Neural cell (in vitro differentiated cells): ENCODE measurements around the gene CHEK1. TPM values are rescaled to one million over a fixed set of nuclear protein-coding genes. Genes with fewer than 3 reads are reported as not detected.

Experiments
- H2AFZ ChIP-seq: fragments of 200-600, 300-800 bp; sonication (generic), shearing (Covaris generic); 2 replicates; pipeline ENCODE4 v1.6.0; 2014; ENCODE audit warnings: low read depth, mild to moderate bottlenecking, antibody characterized with exemption, low read length, moderate library complexity
- H3F3A ChIP-seq: fragments of 200-600 bp; shearing (Covaris generic); 2 replicates; pipeline ENCODE4 v1.6.1; 2016; ENCODE audit warnings: mild to moderate bottlenecking, moderate library complexity, mixed read lengths, antibody characterized with exemption, low read length; ENCODE audit not compliant: insufficient read depth, poor library complexity, severe bottlenecking
- H3K27ac ChIP-seq: fragments of 200-600, 300-800 bp; sonication (generic), shearing (Covaris generic); 2 replicates; pipeline ENCODE4 v1.5.1; 2014; ENCODE audit warnings: mild to moderate bottlenecking, low read length, moderate library complexity
- H3K27me3 ChIP-seq: fragments of 300-800, 200-600 bp; sonication (generic), shearing (Covaris generic); 2 replicates; pipeline ENCODE4 v1.6.0; 2014; ENCODE audit warnings: mild to moderate bottlenecking, low read depth, low read length, moderate library complexity; ENCODE audit not compliant: insufficient read depth
- H3K36me3 ChIP-seq: fragments of 300-800, 200-600 bp; sonication (generic), shearing (Covaris generic); 2 replicates; pipeline ENCODE4 v1.5.1; 2014; ENCODE audit warnings: mild to moderate bottlenecking, antibody characterized with exemption, low read length, moderate library complexity; ENCODE audit not compliant: insufficient read depth
- H3K4me2 ChIP-seq: fragments of 300-800, 200-600 bp; sonication (generic), shearing (Covaris generic); 2 replicates; pipeline ENCODE4 v1.6.0; 2014; ENCODE audit warnings: mild to moderate bottlenecking, low read length
- H3K4me3 ChIP-seq: fragments of 300-800, 200-600 bp; sonication (generic), shearing (Covaris generic); 2 replicates; pipeline ENCODE4 v1.5.1; 2014; ENCODE audit warnings: mild to moderate bottlenecking, low read length, moderate library complexity
- H3K79me2 ChIP-seq: fragments of 200-600 bp; shearing (Covaris generic); replicated peaks from 2 replicates; pipeline ENCODE4 v1.6.0; 2014; ENCODE audit warnings: mild to moderate bottlenecking, low read length, moderate library complexity; ENCODE audit not compliant: insufficient read depth
- H3K9ac ChIP-seq: fragments of 300-800, 200-600 bp; sonication (generic), shearing (Covaris generic); 2 replicates; pipeline ENCODE4 v1.6.1; 2016; ENCODE audit warnings: mild to moderate bottlenecking, low read length, mixed read lengths
- H3K9me2 ChIP-seq: fragments of 200-600 bp; shearing (Covaris generic); 2 replicates; pipeline ENCODE4 v1.6.1; 2016; ENCODE audit warnings: mild to moderate bottlenecking, low read length, mixed read lengths; ENCODE audit not compliant: insufficient read depth
- H3K9me3 ChIP-seq: fragments of 200-600, 300-800 bp; sonication (generic), shearing (Covaris generic); 2 replicates; pipeline ENCODE4 v1.6.1; 2016; ENCODE audit warnings: mild to moderate bottlenecking, mixed run types, low read length, moderate library complexity, mixed read lengths
- H4K20me1 ChIP-seq: fragments of 200-600 bp; shearing (Covaris generic); 2 replicates; pipeline ENCODE4 v1.6.1; 2016; ENCODE audit warnings: mild to moderate bottlenecking, mixed run types; ENCODE audit not compliant: insufficient read depth
- CTCF ChIP-seq: fragments of 450-650 bp; IDR thresholded peaks from 2 replicates; pipeline ENCODE4 v1.5.1; 2014; ENCODE audit warnings: antibody characterized with exemption, mild to moderate bottlenecking, moderate library complexity; ENCODE audit not compliant: poor library complexity, severe bottlenecking
- EP300 ChIP-seq: fragments of 450-650 bp; conservative IDR thresholded peaks from 2 replicates; pipeline ENCODE4 v1.6.1; 2014; ENCODE audit warnings: antibody characterized with exemption, mild to moderate bottlenecking, moderate library complexity; ENCODE audit not compliant: poor library complexity, severe bottlenecking
- EZH2 ChIP-seq: fragments of 200-600, 300-800 bp; shearing (Covaris generic), sonication (generic); IDR thresholded peaks from 2 replicates; pipeline ENCODE4 v1.6.1; 2014; ENCODE audit warnings: antibody characterized with exemption, low read length, borderline replicate concordance, mild to moderate bottlenecking; ENCODE audit not compliant: insufficient read depth, poor library complexity, severe bottlenecking
- MXI1 ChIP-seq: fragments of 450-650 bp; conservative IDR thresholded peaks from 2 replicates; pipeline ENCODE4 v1.6.1; 2014; ENCODE audit warnings: antibody characterized with exemption, mild to moderate bottlenecking; ENCODE audit not compliant: poor library complexity, severe bottlenecking
- POLR2AphosphoS5 ChIP-seq: IDR thresholded peaks from 2 replicates; pipeline ENCODE4 v1.6.1; 2012
- RAD21 ChIP-seq: fragments of 450-650 bp; conservative IDR thresholded peaks from 2 replicates; pipeline ENCODE4 v1.6.1; 2014; ENCODE audit warnings: antibody characterized with exemption, mild to moderate bottlenecking, moderate library complexity
- REST ChIP-seq: IDR thresholded peaks from 2 replicates; pipeline ENCODE4 v1.6.1; 2012; ENCODE audit warnings: borderline replicate concordance
- SMC3 ChIP-seq: fragments of 450-650 bp; conservative IDR thresholded peaks from 2 replicates; pipeline ENCODE4 v1.6.1; 2014; ENCODE audit warnings: antibody characterized with exemption, mild to moderate bottlenecking, moderate library complexity; ENCODE audit not compliant: poor library complexity
- TAF1 ChIP-seq: IDR thresholded peaks from 2 replicates; pipeline ENCODE4 v1.6.1; 2012; ENCODE audit warnings: low read depth
- polyA plus RNA-seq: library from polyadenylated mRNA; depleted of rRNA; stranded (reverse); fragments of >200 nt; gene quantifications from 2 replicates; pipeline ENCODE4 v1.2.3, GENCODE V29; 2014

CHEK1 gene
- polyA plus RNA-seq, 1 donor from 2014 or later, result 33.0 TPM

GRCh38 chr11:125585487-125585886 lies 39.5 kb upstream of the CHEK1 start:
- Histone ChIP-seq H3K79me2 (no peaks in the 10 kb centered on the region), H3K27ac (no peak overlapping the region), H3K9me2 (no peaks in the 10 kb centered on the region), H3K36me3 (no peaks in the 10 kb centered on the region), H3K27me3 (no peaks in the 10 kb centered on the region), H3K9ac (no peak overlapping the region), H2AFZ (no peak overlapping the region), H4K20me1 (no peaks in the 10 kb centered on the region), H3F3A (no peaks in the 10 kb centered on the region), H3K4me2 (no peak overlapping the region), H3K9me3 (no peaks in the 10 kb centered on the region), H3K4me3 (no peak overlapping the region)
- no peak for TF ChIP-seq POLR2AphosphoS5
- no peak for TF ChIP-seq EP300
- no peak for TF ChIP-seq TAF1
- TF ChIP-seq RAD21, result no peak
- no peak for TF ChIP-seq REST
- TF ChIP-seq EZH2, result no peak
- TF ChIP-seq SMC3, result no peak
- no peak for TF ChIP-seq MXI1
- TF ChIP-seq CTCF, result no peak

- H4K20me1 ChIP-seq, result no peaks in the 10 kb centered on the region
- H3K27me3 ChIP-seq, result no peaks in the 10 kb centered on the region
- no peaks in the 10 kb centered on the region for H3F3A ChIP-seq
- no peak overlapping the region for H3K9ac ChIP-seq
- no peaks in the 10 kb centered on the region for H3K79me2 ChIP-seq
- H3K27ac ChIP-seq, result no peak overlapping the region
- H3K4me2 ChIP-seq, result no peak overlapping the region
- no peak overlapping the region for H3K4me3 ChIP-seq
- no peak for TF ChIP-seq TAF1
- no peak for TF ChIP-seq EP300
- no peak for TF ChIP-seq RAD21
- TF ChIP-seq POLR2AphosphoS5, result no peak
- TF ChIP-seq EZH2, result no peak
- no peak for TF ChIP-seq REST
- no peak for TF ChIP-seq MXI1
- TF ChIP-seq SMC3, result no peak
- no peak for TF ChIP-seq CTCF
- no peak overlapping the region for H2AFZ ChIP-seq
- H3K9me2 ChIP-seq, result no peaks in the 10 kb centered on the region
- no peaks in the 10 kb centered on the region for H3K36me3 ChIP-seq
- H3K9me3 ChIP-seq, result no peaks in the 10 kb centered on the region
Measured at GRCh38 chr11:125586623-125587022, 38.3 kb upstream of the CHEK1 start.
